Right cardiac atrium (tissue), 5 donors: ENCODE results near the gene PRR5. TPM values are rescaled to one million over a fixed set of nuclear protein-coding genes. Genes with fewer than 3 reads are reported as not detected.

Experiments
- ATAC-seq, 2 donors: fragments of 200-7000 bp; cut with Tn5 transposase; one replicate each; pipeline versions ENCODE4 v1.8.0 to v1.9.1; 2020; ENCODE audit warnings: moderate library complexity in 2 of 2, mild to moderate bottlenecking in 1 of 2
- DNase-seq, 3 donors: peaks; one replicate each; pipeline ENCODE4 v3.0.0-alpha.2; 2020
- H3K27ac ChIP-seq: one replicate; pipeline ENCODE4 v1.5.1; 2013; ENCODE audit warnings: mild to moderate bottlenecking, low read length, control low read depth, moderate library complexity
- H3K27me3 ChIP-seq: one replicate; pipeline ENCODE4 v1.6.1; 2013; ENCODE audit not compliant: control insufficient read depth, insufficient read depth
- H3K4me1 ChIP-seq: one replicate; pipeline ENCODE4 v1.6.1; 2013; ENCODE audit warnings: low read length; ENCODE audit not compliant: control insufficient read depth, insufficient read depth
- H3K4me3 ChIP-seq: one replicate; pipeline ENCODE4 v1.5.1; 2013; ENCODE audit warnings: low read length, control low read depth
- H3K9me3 ChIP-seq: one replicate; pipeline ENCODE4 v1.6.1; 2013; ENCODE audit warnings: low read length; ENCODE audit not compliant: control insufficient read depth
- WGBS: extraction: QIAGEN DNeasy Blood & Tissue Kit; methylation state at CpG from one replicate; pipeline ENCODE4 v1.1.7; 2013; 5-methylcytosine and 5-hydroxymethylcytosine counted together
- intact Hi-C, 4 donors: fragments of 100-400 bp; cut with DNase I; formaldehyde crosslinking; loops; one replicate each; pipeline versions ENCODE4 v1.11.0 to v1.14.0; 2022 to 2023
- polyA plus RNA-seq: library from polyadenylated mRNA; stranded (reverse); fragments of 200-250 nt; gene quantifications from one replicate; pipeline ENCODE4 v1.2.3, GENCODE V29; 2013
- total RNA-seq, 4 donors: library from RNA; stranded (reverse); fragmentation: NEBNext Ultra II Directional; extraction: Animal tissue kit (Norgen Biotek cat#: 25700); gene quantifications; one replicate each; pipeline ENCODE4 v1.2.1, GENCODE V29; 2021
- donor health status: healthy with polysubstance abuse.
- donor health status: DM: no; HTN: yes; CAD: no.
- donor health status: DM: no; HTN: no; CAD: no.
- donor health status: DM: no; HTN: yes; CAD: no; lungs with severe emphysema.
- donor health status: DM: yes; HTN: yes; CAD: no.

Gene PRR5
- total and polyA plus RNA-seq, 5 donors: 6.1 to 10.9 (median 9.2) TPM

- no peak overlapping the region for H3K4me3 ChIP-seq
Measured at GRCh38 chr22:44707752-44708151, 5.7 kb downstream of the PRR5 start.

GRCh38 chr22:44709881-44710392, 7.9 kb downstream of the PRR5 start:
- H3K27me3 ChIP-seq: no peaks in the 10 kb centered on the region
- ATAC-seq (peak in 1 of 2 donors; percentile 22), DNase-seq (peak in 1 of 3 donors; percentile 53)
- H3K4me3 ChIP-seq: no peak overlapping the region
- WGBS: 87% methylated on average over 12 of the region's 12 CpGs
- H3K27ac ChIP-seq: no peak overlapping the region
- peaks cover 2% of the 10 kb centered on the region for H3K4me1 ChIP-seq
- H3K9me3 ChIP-seq: no peaks in the 10 kb centered on the region
- intact Hi-C loops: no loop called here

More at GRCh38 chr22:44707752-44708151, 5.7 kb downstream of the PRR5 start:
- Histone ChIP-seq H3K27ac (no peak overlapping the region), H3K27me3 (no peaks in the 10 kb centered on the region), H3K9me3 (no peaks in the 10 kb centered on the region), H3K4me1 (no peaks in the 10 kb centered on the region)
- ATAC-seq (no peak), DNase-seq (peak in 1 of 3 donors; percentile 40)
- WGBS: 95% methylated on average over 11 of the region's 11 CpGs
- intact Hi-C loops: no loop called here

- peaks cover 2% of the 10 kb centered on the region for H3K4me1 ChIP-seq
- no peak overlapping the region for H3K27ac ChIP-seq
- no peak overlapping the region for H3K4me3 ChIP-seq
- DNase-seq (peak in 1 of 3 donors; percentile 54), ATAC-seq (no peak)
- H3K27me3 ChIP-seq: no peaks in the 10 kb centered on the region
- intact Hi-C loops: no loop called here
- no peaks in the 10 kb centered on the region for H3K9me3 ChIP-seq
- WGBS: 78% methylated on average over 23 of the region's 23 CpGs
Measured at GRCh38 chr22:44710474-44711240, 8.7 kb downstream of the PRR5 start.

GRCh38 chr22:44711241-44711560, 9.2 kb downstream of the PRR5 start:
- ATAC-seq (no peak), DNase-seq (no peak)
- no peak overlapping the region for H3K27ac ChIP-seq
- H3K27me3 ChIP-seq: no peaks in the 10 kb centered on the region
- H3K4me3 ChIP-seq: no peak overlapping the region
- WGBS: 76% methylated on average over 4 of the region's 4 CpGs
- no peaks in the 10 kb centered on the region for H3K9me3 ChIP-seq
- peaks cover 2% of the 10 kb centered on the region for H3K4me1 ChIP-seq
- intact Hi-C loops: no loop called here

- no peak overlapping the region for H3K27ac ChIP-seq
- H3K4me1 ChIP-seq: peaks cover 2% of the 10 kb centered on the region
- no peaks in the 10 kb centered on the region for H3K27me3 ChIP-seq
- ATAC-seq (no peak), DNase-seq (peak in 1 of 3 donors; percentile 64)
- intact Hi-C loops: no loop called here
- H3K9me3 ChIP-seq: no peaks in the 10 kb centered on the region
- WGBS: 80% methylated on average over 23 of the region's 23 CpGs
- no peak overlapping the region for H3K4me3 ChIP-seq
Measured at GRCh38 chr22:44711690-44712555, 9.9 kb downstream of the PRR5 start.

- H3K27ac ChIP-seq: no peak overlapping the region
- ATAC-seq: no peak
- intact Hi-C loops: no loop called here
- H3K4me1 ChIP-seq: peaks cover 2% of the 10 kb centered on the region
- no peaks in the 10 kb centered on the region for H3K9me3 ChIP-seq
- 92% methylated on average over 8 of the region's 8 CpGs for WGBS
- no peaks in the 10 kb centered on the region for H3K27me3 ChIP-seq
- DNase-seq: peak in 1 of 3 donors; percentile 4
- no peak overlapping the region for H3K4me3 ChIP-seq
Measured at GRCh38 chr22:44712962-44713361, 11.0 kb downstream of the PRR5 start.

GRCh38 chr22:44714703-44715350, 12.8 kb downstream of the PRR5 start:
- no peak overlapping the region for H3K27ac ChIP-seq
- no peak overlapping the region for H3K4me3 ChIP-seq
- H3K4me1 ChIP-seq: peaks cover 2% of the 10 kb centered on the region
- intact Hi-C loops: no loop called here
- ATAC-seq (peak; percentile 8 to 87), DNase-seq (peak in 1 of 3 donors; percentile 55)
- 51% methylated on average over 18 of the region's 18 CpGs for WGBS
- no peaks in the 10 kb centered on the region for H3K27me3 ChIP-seq
- no peaks in the 10 kb centered on the region for H3K9me3 ChIP-seq

- WGBS: 96% methylated on average over 3 of the region's 3 CpGs
- Histone ChIP-seq H3K27me3 (no peaks in the 10 kb centered on the region), H3K4me1 (peaks cover 2% of the 10 kb centered on the region), H3K9me3 (no peaks in the 10 kb centered on the region), H3K27ac (no peak overlapping the region), H3K4me3 (no peak overlapping the region)
- ATAC-seq (no peak), DNase-seq (no peak)
- intact Hi-C loops: no loop called here
Measured at GRCh38 chr22:44718418-44718817, 16.4 kb downstream of the PRR5 start.

GRCh38 chr22:44719586-44720368, 17.8 kb downstream of the PRR5 start:
- intact Hi-C loops: no loop called here
- DNase-seq (peak in 2 of 3 donors; percentile 33 to 71), ATAC-seq (no peak)
- H3K9me3 ChIP-seq: no peaks in the 10 kb centered on the region
- H3K27me3 ChIP-seq: no peaks in the 10 kb centered on the region
- WGBS: 74% methylated on average over 13 of the region's 13 CpGs
- H3K4me1 ChIP-seq: no peaks in the 10 kb centered on the region
- no peak overlapping the region for H3K4me3 ChIP-seq
- no peak overlapping the region for H3K27ac ChIP-seq

- DNase-seq: no peak
Measured at GRCh38 chr22:44721213-44721612, 19.2 kb downstream of the PRR5 start.

More at GRCh38 chr22:44721213-44721612, 19.2 kb downstream of the PRR5 start:
- 89% methylated on average over 7 of the region's 7 CpGs for WGBS
- intact Hi-C loops: no loop called here
- no peak for ATAC-seq
- no peak overlapping the region for H3K27ac ChIP-seq
- no peaks in the 10 kb centered on the region for H3K9me3 ChIP-seq
- no peaks in the 10 kb centered on the region for H3K27me3 ChIP-seq
- H3K4me3 ChIP-seq: no peak overlapping the region
- H3K4me1 ChIP-seq: no peaks in the 10 kb centered on the region
